Fibroblast of lung (primary cell): ENCODE data around the gene TGOLN2. TPM values are rescaled to one million over a fixed set of nuclear protein-coding genes. Genes with fewer than 3 reads are reported as not detected.
"Not testable (repeated sequence)": the region's sequence is repeated elsewhere in the genome, so short reads cannot be mapped to it uniquely, and the experiment has no call there.

Experiments used
- DNase-seq, 2 donors: peaks; one replicate each; pipeline versions ENCODE4 v3.0.0 to v3.0.0-alpha.2; 2010; ENCODE audit warnings: low read depth in 2 of 2
- H2AFZ ChIP-seq: 2 replicates; pipeline ENCODE4 v1.5.1; 2012; ENCODE audit warnings: low read length, control low read depth, inconsistent platforms
- H3K27ac ChIP-seq: 2 replicates; pipeline ENCODE4 v1.5.1; 2011; ENCODE audit warnings: low read length, control low read depth; ENCODE audit not compliant: insufficient read depth
- H3K27me3 ChIP-seq: 2 replicates; pipeline ENCODE4 v1.5.1; 2011; ENCODE audit warnings: mild to moderate bottlenecking, low read length; ENCODE audit not compliant: control insufficient read depth, insufficient read depth
- H3K36me3 ChIP-seq: 2 replicates; pipeline ENCODE4 v1.5.1; 2011; ENCODE audit warnings: low read length; ENCODE audit not compliant: control insufficient read depth, insufficient read depth
- H3K4me1 ChIP-seq: 2 replicates; pipeline ENCODE4 v1.5.1; 2011; ENCODE audit warnings: low read length; ENCODE audit not compliant: control insufficient read depth, insufficient read depth; ENCODE audit errors: extremely low read depth
- H3K4me2 ChIP-seq: 2 replicates; pipeline ENCODE4 v1.5.1; 2011; ENCODE audit warnings: low read length, control low read depth; ENCODE audit not compliant: insufficient read depth; ENCODE audit errors: extremely low read depth
- H3K4me3 ChIP-seq, 4 experiments: fragments of 200-600 bp in 1 of 4; sonication (generic) in 1 of 4; replicated peaks in 1 of 4; 2 replicates each; pipeline ENCODE4 v1.5.1; 2011 to 2016; ENCODE audit warnings: low read length in 4 of 4, low read depth in 3 of 4, mild to moderate bottlenecking in 3 of 4, control low read depth in 2 of 4, inconsistent platforms in 1 of 4, mixed read lengths in 1 of 4; ENCODE audit not compliant: insufficient read depth in 1 of 4; ENCODE audit errors: control extremely low read depth in 1 of 4
- H3K79me2 ChIP-seq: 2 replicates; pipeline ENCODE4 v1.5.1; 2012; ENCODE audit warnings: mild to moderate bottlenecking, low read length, inconsistent platforms; ENCODE audit not compliant: control insufficient read depth, insufficient read depth
- H3K9ac ChIP-seq: 2 replicates; pipeline ENCODE4 v1.5.1; 2011; ENCODE audit warnings: mild to moderate bottlenecking, low read length, control low read depth; ENCODE audit not compliant: insufficient read depth
- H3K9me3 ChIP-seq: 2 replicates; pipeline ENCODE4 v1.5.1; 2012; ENCODE audit warnings: low read depth, low read length; ENCODE audit not compliant: control insufficient read depth, insufficient read depth
- H4K20me1 ChIP-seq: 2 replicates; pipeline ENCODE4 v1.5.1; 2011; ENCODE audit warnings: low read length; ENCODE audit not compliant: control insufficient read depth, insufficient read depth; ENCODE audit errors: extremely low read depth
- EZH2 ChIP-seq: IDR thresholded peaks from 2 replicates; pipeline ENCODE4 v1.5.1; 2012; ENCODE audit warnings: low read length, control low read depth, mild to moderate bottlenecking; ENCODE audit errors: missing control alignments
- polyA plus RNA-seq, 2 donors: library from polyadenylated mRNA; depleted of rRNA in 1 of 2; stranded (reverse) in 1 of 2; unstranded in 1 of 2; fragments of >200 nt; gene quantifications; 2 replicates each; pipeline ENCODE4 v1.2.1, GENCODE V29; 2011 to 2012; ENCODE audit warnings: missing spikeins in 1 of 2
- total RNA-seq: library from RNA; depleted of rRNA; stranded (reverse); fragments of >200 nt; gene quantifications from 2 replicates; pipeline ENCODE4 v1.2.1, GENCODE V29; 2014
- TF ChIP-seq, protein P1 (sequence below), 2 donors: IDR thresholded peaks in 1 of 2; conservative IDR thresholded peaks in 1 of 2; 1 replicate in 1 of 2; 2 replicates in 1 of 2; pipeline ENCODE4 v1.5.1; 2011 to 2012; ENCODE audit warnings: low read length in 2 of 2, control low read depth in 1 of 2, inconsistent platforms in 1 of 2, low read depth in 1 of 2, mild to moderate bottlenecking in 1 of 2

TGOLN2 gene
- total and polyA plus RNA-seq, 2 donors (not counting 1 experiment from before 2014, with no cell fraction given), result 112 to 130 TPM

DNA sequence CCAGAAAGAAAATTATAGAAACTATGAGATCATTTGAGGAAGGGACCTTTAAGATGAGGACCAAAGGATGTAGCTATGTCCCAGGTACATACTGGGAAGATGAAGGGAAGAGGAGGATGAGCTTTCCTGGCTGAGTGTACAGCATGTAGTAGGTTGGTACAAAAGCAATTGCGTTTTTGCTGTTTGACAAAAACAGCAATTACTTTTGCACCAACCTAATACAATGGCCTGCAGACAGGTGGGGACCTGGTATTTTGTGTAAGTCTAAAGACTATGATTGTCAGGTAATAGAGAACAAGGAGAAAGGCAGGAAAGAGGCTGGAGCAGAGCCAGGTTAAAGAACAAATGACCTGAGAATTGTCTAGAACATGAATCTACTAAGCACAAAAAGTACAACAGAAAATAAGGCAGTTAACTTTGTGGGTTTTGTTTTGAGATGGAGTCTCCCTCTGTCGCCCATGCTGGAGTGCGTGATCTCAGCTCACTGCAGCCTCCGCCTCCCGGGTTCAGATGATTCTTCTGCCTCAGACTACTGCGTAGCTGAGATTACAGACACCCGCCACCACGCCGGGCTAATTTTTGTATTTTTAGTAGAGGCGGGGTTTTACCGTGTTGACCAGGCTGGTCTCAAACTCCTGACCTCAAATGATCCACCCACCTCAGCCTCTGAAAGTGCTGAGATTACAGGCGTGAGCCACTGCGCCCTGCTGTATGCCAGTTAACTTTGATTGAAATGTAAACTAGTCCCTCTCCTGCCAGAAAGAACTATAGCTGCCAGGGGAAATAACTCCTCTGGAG, 3.2 kb upstream of the TGOLN2 start:
- H3K4me3 ChIP-seq, result no peak overlapping the region
- TF ChIP-seq, protein P1, sequence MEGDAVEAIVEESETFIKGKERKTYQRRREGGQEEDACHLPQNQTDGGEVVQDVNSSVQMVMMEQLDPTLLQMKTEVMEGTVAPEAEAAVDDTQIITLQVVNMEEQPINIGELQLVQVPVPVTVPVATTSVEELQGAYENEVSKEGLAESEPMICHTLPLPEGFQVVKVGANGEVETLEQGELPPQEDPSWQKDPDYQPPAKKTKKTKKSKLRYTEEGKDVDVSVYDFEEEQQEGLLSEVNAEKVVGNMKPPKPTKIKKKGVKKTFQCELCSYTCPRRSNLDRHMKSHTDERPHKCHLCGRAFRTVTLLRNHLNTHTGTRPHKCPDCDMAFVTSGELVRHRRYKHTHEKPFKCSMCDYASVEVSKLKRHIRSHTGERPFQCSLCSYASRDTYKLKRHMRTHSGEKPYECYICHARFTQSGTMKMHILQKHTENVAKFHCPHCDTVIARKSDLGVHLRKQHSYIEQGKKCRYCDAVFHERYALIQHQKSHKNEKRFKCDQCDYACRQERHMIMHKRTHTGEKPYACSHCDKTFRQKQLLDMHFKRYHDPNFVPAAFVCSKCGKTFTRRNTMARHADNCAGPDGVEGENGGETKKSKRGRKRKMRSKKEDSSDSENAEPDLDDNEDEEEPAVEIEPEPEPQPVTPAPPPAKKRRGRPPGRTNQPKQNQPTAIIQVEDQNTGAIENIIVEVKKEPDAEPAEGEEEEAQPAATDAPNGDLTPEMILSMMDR (conservative IDR thresholded peaks at IDR 0.05 in 1 of 2, IDR thresholded peaks at IDR 0.05 in 1 of 2; ENCODE audit: low read depth in 1 of 2, low read length in 2 of 2), result no peak
- no peak for TF ChIP-seq EZH2
- no peaks in the 10 kb centered on the region for H3K36me3 ChIP-seq
- H3K27ac ChIP-seq, result no peak overlapping the region
- H4K20me1 ChIP-seq, result no peaks in the 10 kb centered on the region
- H2AFZ ChIP-seq, result no peak overlapping the region
- H3K4me1 ChIP-seq, result no peaks in the 10 kb centered on the region
- H3K79me2 ChIP-seq, result peaks cover 15% of the 10 kb centered on the region
- DNase-seq, result no peak
- no peaks in the 10 kb centered on the region for H3K27me3 ChIP-seq
- no peaks in the 10 kb centered on the region for H3K9me3 ChIP-seq
- H3K4me2 ChIP-seq, result no peak overlapping the region
- no peak overlapping the region for H3K9ac ChIP-seq

DNA sequence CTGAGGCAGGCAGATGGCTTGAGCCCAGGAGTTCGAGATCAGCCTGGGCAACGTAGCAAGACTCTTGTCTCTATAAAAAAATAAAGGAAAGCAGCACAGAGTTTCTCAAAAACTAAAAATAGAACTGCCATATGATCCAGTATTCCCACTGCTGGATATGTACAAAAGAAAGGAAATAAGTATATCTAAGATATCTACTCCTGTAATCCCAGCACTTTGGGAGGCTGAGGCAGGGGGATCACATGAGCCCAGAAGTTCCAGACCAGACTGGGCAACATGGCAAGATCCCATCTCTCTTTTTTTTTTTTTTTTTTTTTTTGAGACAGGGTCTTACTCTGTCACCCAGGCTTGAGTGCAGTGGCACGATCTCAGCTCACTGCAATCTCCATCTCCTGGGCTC, 1.9 kb upstream of the TGOLN2 start:
- not testable (repeated sequence) for H3K4me1 ChIP-seq, H3K9ac ChIP-seq, H3K4me3 ChIP-seq, H2AFZ ChIP-seq, H3K9me3 ChIP-seq, H3K4me2 ChIP-seq, DNase-seq, H4K20me1 ChIP-seq, H3K27ac ChIP-seq, H3K36me3 ChIP-seq, H3K27me3 ChIP-seq
- H3K79me2 ChIP-seq, result peaks cover 28% of the 10 kb centered on the region

DNA sequence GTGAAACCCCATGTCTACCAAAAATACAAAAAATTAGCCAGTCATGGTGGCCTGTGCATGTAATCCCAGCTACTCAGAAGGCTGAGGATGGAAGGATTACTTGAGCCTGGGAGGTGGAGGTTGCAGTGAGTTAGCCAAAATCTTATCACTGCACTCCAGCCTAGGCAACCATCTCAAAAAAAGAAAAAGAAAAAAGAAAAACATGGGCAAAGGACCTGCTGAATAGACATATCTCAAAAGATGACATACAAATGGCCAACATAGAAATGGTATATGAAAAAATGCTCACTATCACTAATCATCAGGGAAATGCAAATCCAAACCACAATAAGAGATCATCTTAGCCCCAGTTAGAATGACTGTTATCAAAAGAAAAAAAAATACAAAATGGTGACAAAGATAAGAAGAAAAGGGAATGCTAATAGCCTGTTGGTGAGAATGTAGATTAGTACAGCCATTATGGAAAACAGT, 1.4 kb upstream of the TGOLN2 start:
- H3K36me3 ChIP-seq, result peaks cover 2% of the 10 kb centered on the region
- H3K4me1 ChIP-seq, result peaks cover 2% of the 10 kb centered on the region
- H3K27me3 ChIP-seq, result no peaks in the 10 kb centered on the region
- no peaks in the 10 kb centered on the region for H3K9me3 ChIP-seq
- no peak overlapping the region for H3K9ac ChIP-seq
- peaks cover 33% of the 10 kb centered on the region for H3K79me2 ChIP-seq
- no peak for DNase-seq
- TF ChIP-seq EZH2, result no peak
- TF ChIP-seq, protein P1 (conservative IDR thresholded peaks at IDR 0.05 in 1 of 2, IDR thresholded peaks at IDR 0.05 in 1 of 2; ENCODE audit: low read depth in 1 of 2, low read length in 2 of 2), result no peak
- H2AFZ ChIP-seq, result no peak overlapping the region
- no peak overlapping the region for H3K27ac ChIP-seq
- no peak overlapping the region for H3K4me3 ChIP-seq
- no peaks in the 10 kb centered on the region for H4K20me1 ChIP-seq
- no peak overlapping the region for H3K4me2 ChIP-seq
